ENCODE results near the gene GSTT4. TPM values are rescaled to one million over a fixed set of nuclear protein-coding genes. Genes with fewer than 3 reads are reported as not detected.

Gene GSTT4
- total and polyA plus RNA-seq, 11 donors, result not detected

DNA sequence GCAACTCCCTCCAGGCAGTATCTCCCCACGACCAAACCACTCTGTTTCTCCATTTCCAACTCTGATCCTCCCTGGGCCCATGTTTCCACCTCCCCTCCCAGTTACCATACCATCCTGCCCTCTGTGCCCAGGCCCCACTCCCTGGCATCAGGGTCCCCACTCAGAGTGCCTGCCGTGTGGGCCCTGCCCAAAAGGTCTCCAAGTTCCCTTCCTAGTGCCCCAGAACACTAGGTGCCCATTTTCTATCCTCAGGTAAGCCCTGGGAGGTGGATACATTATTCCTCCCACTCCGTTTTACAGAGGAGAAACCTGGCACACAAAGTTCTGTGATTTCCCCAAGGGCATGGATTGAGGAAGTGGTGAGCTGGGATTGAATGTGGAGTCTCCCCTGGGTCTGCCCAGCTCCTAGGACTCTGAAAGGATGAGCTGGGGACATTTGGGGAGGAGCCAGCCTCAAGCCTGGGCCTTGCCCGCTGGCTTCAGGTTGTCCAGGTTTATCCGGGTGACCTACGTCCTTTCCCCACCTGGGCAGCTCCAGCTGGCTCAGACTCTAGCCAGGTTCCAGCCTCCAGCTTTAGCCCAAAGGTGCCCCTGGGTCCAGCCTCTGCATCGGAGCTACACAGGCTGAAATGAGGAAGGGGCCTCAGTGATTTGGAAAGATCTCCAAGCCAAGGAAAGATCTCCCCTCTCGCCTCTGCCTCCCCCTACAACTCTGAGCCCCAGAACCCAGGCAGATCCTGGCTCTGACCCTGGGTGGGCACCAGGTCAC, 2.2 kb upstream of the GSTT4 start:
- 80 to 88% (median 86%) methylated on average over 8 of the region's 8 CpGs for WGBS, 4 donors
- Histone ChIP-seq H3K27ac (no peak overlapping the region), H3K36me3 (no peaks in the 10 kb centered on the region), H3K27me3 (no peaks in the 10 kb centered on the region), H3K9me3 (no peaks in the 10 kb centered on the region), H3K4me3 (no peak overlapping the region), H3K4me1 (peaks cover 0 to 27% (median 13%) of the 10 kb centered on the region in 12 donors)
- TF ChIP-seq POLR2A (IDR thresholded peaks at IDR 0.05), result no peak
- TF ChIP-seq, protein P1, sequence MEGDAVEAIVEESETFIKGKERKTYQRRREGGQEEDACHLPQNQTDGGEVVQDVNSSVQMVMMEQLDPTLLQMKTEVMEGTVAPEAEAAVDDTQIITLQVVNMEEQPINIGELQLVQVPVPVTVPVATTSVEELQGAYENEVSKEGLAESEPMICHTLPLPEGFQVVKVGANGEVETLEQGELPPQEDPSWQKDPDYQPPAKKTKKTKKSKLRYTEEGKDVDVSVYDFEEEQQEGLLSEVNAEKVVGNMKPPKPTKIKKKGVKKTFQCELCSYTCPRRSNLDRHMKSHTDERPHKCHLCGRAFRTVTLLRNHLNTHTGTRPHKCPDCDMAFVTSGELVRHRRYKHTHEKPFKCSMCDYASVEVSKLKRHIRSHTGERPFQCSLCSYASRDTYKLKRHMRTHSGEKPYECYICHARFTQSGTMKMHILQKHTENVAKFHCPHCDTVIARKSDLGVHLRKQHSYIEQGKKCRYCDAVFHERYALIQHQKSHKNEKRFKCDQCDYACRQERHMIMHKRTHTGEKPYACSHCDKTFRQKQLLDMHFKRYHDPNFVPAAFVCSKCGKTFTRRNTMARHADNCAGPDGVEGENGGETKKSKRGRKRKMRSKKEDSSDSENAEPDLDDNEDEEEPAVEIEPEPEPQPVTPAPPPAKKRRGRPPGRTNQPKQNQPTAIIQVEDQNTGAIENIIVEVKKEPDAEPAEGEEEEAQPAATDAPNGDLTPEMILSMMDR (IDR thresholded peaks at IDR 0.05), result no peak
- intact Hi-C loops (cut with DNase I), result loop anchor here in 8 of 10 donors (2.0 to 10.0 kb wide), 7 partner anchors 55 to 167 kb away; no protein-coding TSS in a partner anchor
- ATAC-seq (no peak), DNase-seq (no peak)

DNA sequence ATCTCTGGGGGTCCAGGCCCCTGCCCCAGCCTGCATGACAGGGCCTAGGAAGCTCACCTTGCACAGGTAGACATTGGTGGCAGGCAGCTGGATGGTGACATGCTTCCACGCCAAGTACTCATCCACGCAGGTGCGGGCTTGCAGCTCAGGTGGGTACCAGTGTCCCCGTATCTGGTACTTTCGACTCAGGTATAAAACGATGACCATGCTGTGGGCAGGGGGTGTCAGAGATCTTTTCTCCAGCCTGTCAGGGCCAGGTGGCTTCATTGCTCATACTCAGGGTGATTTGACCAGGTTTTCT, 1.6 kb upstream of the GSTT4 start:
- H3K9me3 ChIP-seq, result no peaks in the 10 kb centered on the region
- no peak for ATAC-seq
- no peak for DNase-seq
- no peak overlapping the region for H3K27ac ChIP-seq
- no peaks in the 10 kb centered on the region for H3K27me3 ChIP-seq
- intact Hi-C loops (cut with DNase I), result loop anchor here in 8 of 10 donors (2.0 to 10.0 kb wide), 7 partner anchors 55 to 168 kb away; no protein-coding TSS in a partner anchor
- TF ChIP-seq POLR2A (IDR thresholded peaks at IDR 0.05), result no peak
- TF ChIP-seq, protein P1 (IDR thresholded peaks at IDR 0.05), result no peak
- H3K36me3 ChIP-seq, result no peaks in the 10 kb centered on the region
- H3K4me1 ChIP-seq, result peaks cover 0 to 22% (median 8%) of the 10 kb centered on the region in 12 donors
- WGBS, 4 donors, result 85 to 96% (median 91%) methylated on average over 6 of the region's 6 CpGs
- no peak overlapping the region for H3K4me3 ChIP-seq

DNA sequence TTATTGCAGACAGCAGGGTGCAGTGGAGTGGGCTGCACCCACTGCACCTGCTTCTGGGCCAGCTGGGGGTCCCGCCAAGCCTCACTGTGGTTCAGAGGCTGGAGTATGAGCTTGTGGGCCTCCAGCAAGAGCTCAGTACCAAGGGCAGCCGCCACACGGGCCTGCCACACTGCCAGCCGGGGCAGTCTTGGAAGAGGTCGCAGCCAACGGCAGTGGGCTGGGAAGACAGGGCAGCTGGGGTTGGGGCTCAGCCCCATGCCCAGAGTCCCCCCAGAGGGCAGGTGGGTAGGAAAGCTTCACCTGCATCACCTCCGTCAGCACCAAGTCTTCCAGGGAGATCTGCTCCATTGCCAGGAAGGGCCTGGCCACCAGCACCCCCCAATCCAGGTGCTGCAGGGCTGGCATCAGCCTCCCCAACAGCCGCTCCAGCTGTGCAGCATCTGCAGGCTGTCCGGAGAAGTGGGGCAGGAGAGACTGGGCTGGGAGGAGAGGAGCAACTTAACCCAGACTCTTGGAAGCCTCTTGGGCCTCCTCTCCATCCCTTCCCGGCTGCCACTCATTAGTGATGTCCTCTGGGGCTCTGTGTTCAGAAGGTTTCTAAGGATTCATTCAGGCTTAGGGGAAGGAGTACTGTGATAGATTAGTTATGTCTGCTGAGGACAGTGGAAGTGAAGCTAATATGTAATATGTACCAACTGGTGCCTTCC, 1.1 kb upstream of the GSTT4 start:
- no peaks in the 10 kb centered on the region for H3K9me3 ChIP-seq
- no peak overlapping the region for H3K4me3 ChIP-seq
- intact Hi-C loops (cut with DNase I), result loop anchor here in 8 of 10 donors (2.0 to 10.0 kb wide), 7 partner anchors 54 to 168 kb away; no protein-coding TSS in a partner anchor
- H3K27ac ChIP-seq, result peak overlapping the region in 3 of 12 donors; percentile 68 to 74 (median 71)
- H3K4me1 ChIP-seq, result peaks cover 0 to 19% (median 7%) of the 10 kb centered on the region in 12 donors
- ATAC-seq (no peak), DNase-seq (no peak)
- no peaks in the 10 kb centered on the region for H3K27me3 ChIP-seq
- no peaks in the 10 kb centered on the region for H3K36me3 ChIP-seq
- no peak for TF ChIP-seq POLR2A (IDR thresholded peaks at IDR 0.05)
- TF ChIP-seq, protein P1 (IDR thresholded peaks at IDR 0.05), result no peak
- 67 to 89% (median 72%) methylated on average over 4 to 10 of the region's 10 CpGs for WGBS, 4 donors

DNA sequence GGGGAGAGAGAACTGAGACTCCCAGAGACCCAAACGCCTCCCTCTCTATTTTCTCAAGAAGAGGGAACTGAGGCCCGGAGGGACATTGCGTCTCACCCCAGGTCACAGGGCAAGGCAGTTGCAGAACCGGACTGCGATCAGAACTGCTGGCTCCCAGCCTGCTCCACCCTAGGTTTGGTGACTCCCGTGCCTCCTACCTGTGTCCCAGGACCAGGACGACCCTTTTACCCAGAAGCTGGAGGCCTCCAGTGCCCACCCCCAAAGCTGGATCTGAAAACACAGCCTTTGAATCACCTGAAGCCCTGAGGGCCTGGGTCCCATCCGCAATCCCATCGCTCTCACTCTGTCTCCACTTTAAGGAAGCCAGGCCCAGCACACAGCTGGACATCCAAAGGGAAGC, 1.4 kb downstream of the GSTT4 start:
- Histone ChIP-seq H3K27me3 (no peaks in the 10 kb centered on the region), H3K4me1 (peaks cover 0 to 17% (median 7%) of the 10 kb centered on the region in 12 donors), H3K4me3 (no peak overlapping the region), H3K36me3 (no peaks in the 10 kb centered on the region), H3K9me3 (no peaks in the 10 kb centered on the region), H3K27ac (no peak overlapping the region)
- ATAC-seq (no peak), DNase-seq (no peak)
- intact Hi-C loops (cut with DNase I), result loop anchor here in 8 of 10 donors (5.0 to 10.0 kb wide), 6 partner anchors 59 to 173 kb away; no protein-coding TSS in a partner anchor
- 72 to 86% (median 78%) methylated on average over 9 of the region's 9 CpGs for WGBS, 4 donors
- TF ChIP-seq POLR2A (IDR thresholded peaks at IDR 0.05), result no peak
- TF ChIP-seq, protein P1 (IDR thresholded peaks at IDR 0.05), result no peak
